Astrocyte of the spinal cord (primary cell): ENCODE results near the gene HILPDA.

Source experiments
- DNase-seq: peaks from one replicate; pipeline ENCODE4 v3.0.0; 2011; ENCODE audit warnings: low read depth, low spot score
- H3K4me3 ChIP-seq: 2 replicates; pipeline ENCODE4 v1.5.1; 2011; ENCODE audit warnings: low read depth, mild to moderate bottlenecking, low read length, moderate library complexity
- in situ Hi-C: cut with HindIII; loops from 2 replicates; pipeline ENCODE4 v1.10.0; 2017; ENCODE audit warnings: low sequenced_read_pairs
- TF ChIP-seq, protein P1 (sequence below): IDR thresholded peaks from 2 replicates; pipeline ENCODE4 v1.5.1; 2012; ENCODE audit warnings: low read depth, mild to moderate bottlenecking, low read length, inconsistent platforms

Gene HILPDA, protein sequence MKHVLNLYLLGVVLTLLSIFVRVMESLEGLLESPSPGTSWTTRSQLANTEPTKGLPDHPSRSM

DNA sequence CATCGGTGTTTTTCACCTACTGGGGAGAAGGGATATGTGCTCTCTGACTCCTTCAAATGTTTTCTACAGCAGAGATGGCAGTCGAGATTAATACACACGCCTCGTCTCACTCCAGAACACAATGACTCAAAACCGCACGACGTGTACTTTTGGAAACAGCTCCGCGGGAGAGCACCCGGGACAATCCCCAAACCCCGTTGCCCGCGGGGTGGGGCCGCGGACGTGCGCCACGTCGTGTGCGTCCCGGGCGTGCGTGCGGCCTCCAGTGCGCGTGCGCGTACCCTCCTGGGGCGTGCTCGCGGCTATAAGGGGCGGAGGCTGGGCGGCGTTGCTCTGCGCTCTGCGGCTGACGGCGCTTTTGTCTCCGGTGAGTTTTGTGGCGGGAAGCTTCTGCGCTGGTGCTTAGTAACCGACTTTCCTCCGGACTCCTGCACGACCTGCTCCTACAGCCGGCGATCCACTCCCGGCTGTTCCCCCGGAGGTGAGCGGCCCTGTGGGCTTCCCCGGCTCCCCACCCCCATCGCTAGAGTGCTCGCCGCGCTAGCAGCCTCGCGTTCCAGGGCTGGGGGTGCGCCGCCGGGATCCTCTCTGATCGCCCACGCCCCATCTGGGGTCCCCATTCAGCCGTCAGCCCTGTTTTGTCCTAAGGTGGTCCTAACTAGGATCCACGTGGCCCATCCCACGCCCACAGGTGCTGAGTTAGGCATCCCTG lies at the start of gene HILPDA:
Gene HILPDA (plus strand): TSS at position 336 of the 712 bp plus-strand sequence. CDS start 1,391 bp downstream, outside the sequence.
- in situ Hi-C loops = no loop called here
- DNase-seq = peak; percentile 97
- H3K4me3 ChIP-seq = peak within 1 kb of the TSS; percentile 93
- TF ChIP-seq, protein P1, sequence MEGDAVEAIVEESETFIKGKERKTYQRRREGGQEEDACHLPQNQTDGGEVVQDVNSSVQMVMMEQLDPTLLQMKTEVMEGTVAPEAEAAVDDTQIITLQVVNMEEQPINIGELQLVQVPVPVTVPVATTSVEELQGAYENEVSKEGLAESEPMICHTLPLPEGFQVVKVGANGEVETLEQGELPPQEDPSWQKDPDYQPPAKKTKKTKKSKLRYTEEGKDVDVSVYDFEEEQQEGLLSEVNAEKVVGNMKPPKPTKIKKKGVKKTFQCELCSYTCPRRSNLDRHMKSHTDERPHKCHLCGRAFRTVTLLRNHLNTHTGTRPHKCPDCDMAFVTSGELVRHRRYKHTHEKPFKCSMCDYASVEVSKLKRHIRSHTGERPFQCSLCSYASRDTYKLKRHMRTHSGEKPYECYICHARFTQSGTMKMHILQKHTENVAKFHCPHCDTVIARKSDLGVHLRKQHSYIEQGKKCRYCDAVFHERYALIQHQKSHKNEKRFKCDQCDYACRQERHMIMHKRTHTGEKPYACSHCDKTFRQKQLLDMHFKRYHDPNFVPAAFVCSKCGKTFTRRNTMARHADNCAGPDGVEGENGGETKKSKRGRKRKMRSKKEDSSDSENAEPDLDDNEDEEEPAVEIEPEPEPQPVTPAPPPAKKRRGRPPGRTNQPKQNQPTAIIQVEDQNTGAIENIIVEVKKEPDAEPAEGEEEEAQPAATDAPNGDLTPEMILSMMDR = no peak

DNA sequence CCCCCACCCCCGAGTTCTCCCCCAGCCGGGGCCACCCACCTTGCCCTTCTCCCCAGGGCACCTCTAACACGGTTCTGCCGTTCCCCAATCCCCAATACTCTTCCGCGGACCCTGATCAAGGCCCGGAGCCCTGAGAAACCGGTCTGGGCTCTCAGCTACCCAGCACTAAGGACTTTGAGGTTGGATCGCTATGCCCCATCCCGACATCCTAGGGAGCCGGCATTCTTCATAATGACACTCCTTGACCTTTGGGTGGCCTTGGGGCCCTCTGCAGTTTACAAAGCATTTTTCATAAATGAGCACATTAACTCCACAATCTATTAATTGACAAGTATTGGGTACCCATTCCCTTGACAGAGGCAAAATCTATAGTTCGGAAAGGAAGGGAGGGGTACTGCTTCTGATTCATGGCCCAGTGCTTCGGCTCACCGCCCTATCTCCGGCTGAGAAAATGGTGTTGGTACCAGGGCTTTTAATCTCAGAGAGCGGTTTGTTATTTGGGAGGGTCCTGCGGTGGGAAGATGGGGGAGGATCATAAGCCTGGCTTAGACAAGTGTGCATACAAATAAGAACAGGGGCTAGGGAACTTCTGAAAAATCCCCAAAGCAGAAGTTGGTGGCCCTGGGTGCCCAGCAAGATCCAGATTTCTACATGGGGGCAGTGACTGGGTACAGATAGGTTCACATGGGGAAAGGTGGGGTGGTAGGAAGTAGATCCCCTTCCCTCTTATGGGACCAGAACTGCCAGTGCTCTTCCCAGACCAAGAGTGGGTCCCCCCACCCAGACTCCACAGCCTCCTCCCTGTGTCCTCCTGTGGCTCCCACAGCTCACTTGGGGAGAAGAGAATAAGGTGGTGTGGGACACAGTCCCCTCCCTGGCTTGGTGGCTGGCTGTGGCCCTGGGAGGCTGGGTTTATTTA lies 49.1 kb upstream of the HILPDA start:
- no peak overlapping the region for H3K4me3 ChIP-seq
- DNase-seq = no peak
- TF ChIP-seq, protein P1 = no peak
- in situ Hi-C loops = no loop called here

DNA sequence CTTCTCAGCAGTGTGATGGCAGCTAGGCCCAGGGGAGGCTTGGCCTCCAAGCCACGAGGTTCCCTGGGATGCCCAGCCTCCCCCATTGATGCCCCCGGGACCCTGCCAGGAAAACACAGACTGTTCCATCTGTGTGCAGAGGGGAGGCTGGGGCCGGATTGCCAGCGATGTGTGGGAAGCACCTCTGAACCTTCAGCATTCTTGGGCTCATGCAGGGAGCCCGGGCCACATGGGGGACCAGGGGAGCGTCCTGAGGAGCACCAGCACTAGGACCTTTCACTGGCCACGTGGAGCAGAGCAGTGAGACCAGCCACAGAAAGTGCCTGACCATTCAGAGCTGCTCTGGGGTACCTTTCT lies 48.5 kb upstream of the HILPDA start:
- no peak for DNase-seq
- TF ChIP-seq, protein P1 = no peak
- no peak overlapping the region for H3K4me3 ChIP-seq
- in situ Hi-C loops = no loop called here

DNA sequence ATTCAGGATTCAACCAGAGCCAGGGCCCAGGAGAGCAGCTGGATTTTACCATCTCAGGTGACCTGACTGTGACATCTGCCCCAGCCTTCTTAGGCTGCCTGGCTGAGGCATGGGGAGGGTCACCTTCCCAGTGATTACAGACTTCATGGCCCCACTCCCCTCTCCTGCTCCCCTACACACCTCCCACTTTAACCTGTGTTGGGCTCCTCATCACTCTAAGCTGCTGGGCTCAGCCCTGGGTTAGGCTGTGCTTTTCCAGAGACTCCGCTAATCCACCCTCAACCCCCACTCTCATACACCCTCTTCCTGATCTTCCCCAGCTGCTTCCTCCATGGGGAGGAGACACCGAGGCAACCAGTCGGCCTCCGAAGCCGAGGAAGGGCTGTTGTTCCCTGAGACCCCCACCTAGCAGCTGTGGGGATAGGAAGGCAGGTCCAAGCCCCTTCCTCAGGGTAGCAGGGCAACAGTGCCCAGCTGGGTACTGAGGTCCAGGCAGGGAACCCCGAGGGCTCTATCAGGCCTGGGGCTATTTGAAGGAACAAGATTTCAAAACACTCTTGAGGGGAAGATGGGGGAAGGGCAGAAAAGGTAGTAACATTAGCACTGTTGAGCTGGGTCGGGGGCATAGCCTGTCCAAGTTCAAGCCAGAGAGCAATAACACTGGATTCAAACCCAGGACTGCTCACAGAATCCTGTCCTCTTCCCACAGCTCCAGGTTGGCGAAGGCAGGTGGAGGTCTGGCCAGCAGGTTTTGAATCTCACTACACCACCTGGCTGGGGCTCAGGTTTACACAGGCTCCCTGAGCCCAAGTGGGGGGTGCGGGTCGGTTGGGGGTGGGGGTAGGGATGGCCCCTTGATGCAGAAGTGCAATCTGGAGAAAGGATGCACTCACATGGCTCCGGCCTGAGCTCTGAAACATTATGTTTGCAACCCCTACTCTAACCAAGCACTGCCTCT lies 47.6 kb upstream of the HILPDA start:
- TF ChIP-seq, protein P1 = no peak

DNA sequence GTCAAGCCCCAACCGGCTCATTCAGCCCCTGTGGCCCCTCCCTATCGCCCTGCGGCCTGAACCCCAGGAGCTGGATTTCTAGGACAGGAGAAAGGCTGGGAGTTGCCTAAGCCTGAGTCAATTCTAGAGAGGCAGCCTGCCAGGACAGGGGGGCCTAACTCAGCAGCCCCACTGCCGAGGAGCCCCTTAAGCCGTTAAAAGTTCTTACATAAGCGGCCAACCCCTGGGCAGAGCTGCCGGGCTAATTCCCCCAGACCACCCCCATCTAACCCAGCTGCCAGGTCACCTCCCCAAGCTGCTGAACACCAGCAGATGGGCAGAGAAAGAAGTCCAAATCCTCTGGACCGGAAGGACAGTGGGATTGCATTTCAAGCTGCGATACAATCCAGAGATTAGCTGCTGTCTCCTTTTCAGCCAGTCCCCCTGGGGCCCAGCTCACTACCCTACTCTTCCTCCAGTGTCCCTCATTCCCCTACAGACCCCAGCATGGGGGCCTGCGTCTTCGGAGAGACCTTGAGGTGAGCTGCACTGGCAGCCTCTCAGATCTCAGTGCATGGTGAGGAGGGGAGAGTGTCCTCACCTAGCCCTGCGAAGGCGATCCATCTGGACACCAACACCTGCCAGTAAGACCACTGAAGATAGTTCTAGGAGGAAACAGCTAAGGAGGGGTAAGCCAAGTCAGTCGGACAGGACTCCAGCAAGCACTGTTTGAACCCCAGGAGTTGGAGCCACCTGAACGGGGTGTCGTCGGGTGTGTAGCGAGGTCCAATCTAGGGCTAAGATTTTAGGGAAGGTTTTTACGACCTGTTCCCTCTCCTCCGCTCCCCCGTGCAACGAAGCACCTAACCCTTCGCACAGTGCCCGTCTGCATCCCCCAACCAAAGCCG lies 46.7 kb upstream of the HILPDA start:
- in situ Hi-C loops = no loop called here
- TF ChIP-seq, protein P1 = no peak
- no peak for DNase-seq
- H3K4me3 ChIP-seq = peak overlapping the region; percentile 63

More for the DNA sequence above, 47.6 kb upstream of the HILPDA start:
- H3K4me3 ChIP-seq = no peak overlapping the region
- in situ Hi-C loops = no loop called here
- no peak for DNase-seq
